ENCODE data around the gene ALK.

DNA sequence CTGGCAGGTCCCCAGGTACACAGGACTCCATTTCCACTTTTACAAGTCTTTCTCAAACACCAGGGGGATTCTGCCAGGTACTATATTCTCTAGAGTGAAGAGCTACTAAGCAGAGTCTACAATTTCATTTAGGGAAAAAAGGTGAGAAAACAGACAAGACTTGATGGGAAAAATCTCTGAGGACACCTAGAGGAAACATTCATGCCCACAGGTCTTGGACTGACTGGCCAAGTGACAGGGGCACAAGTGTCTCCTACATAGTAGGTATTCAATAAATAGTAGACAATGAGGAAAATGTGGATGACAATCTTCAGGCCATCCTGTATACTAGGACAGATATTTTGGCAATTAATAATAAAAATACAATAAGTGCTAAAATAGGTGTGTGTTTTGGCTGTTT lies 577.6 kb downstream of the ALK start:
- TF ChIP-seq, protein P1, sequence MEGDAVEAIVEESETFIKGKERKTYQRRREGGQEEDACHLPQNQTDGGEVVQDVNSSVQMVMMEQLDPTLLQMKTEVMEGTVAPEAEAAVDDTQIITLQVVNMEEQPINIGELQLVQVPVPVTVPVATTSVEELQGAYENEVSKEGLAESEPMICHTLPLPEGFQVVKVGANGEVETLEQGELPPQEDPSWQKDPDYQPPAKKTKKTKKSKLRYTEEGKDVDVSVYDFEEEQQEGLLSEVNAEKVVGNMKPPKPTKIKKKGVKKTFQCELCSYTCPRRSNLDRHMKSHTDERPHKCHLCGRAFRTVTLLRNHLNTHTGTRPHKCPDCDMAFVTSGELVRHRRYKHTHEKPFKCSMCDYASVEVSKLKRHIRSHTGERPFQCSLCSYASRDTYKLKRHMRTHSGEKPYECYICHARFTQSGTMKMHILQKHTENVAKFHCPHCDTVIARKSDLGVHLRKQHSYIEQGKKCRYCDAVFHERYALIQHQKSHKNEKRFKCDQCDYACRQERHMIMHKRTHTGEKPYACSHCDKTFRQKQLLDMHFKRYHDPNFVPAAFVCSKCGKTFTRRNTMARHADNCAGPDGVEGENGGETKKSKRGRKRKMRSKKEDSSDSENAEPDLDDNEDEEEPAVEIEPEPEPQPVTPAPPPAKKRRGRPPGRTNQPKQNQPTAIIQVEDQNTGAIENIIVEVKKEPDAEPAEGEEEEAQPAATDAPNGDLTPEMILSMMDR (IDR thresholded peaks at IDR 0.05; ENCODE audit: low read length) = no peak
- no peak for TF ChIP-seq EZH2phosphoT487 (IDR thresholded peaks at IDR 0.05; ENCODE audit: low read length)
